GM12874 (cell line): ENCODE results near the gene LHX4.

Experiments used
- TF ChIP-seq, protein P1 (sequence below): IDR thresholded peaks from 2 replicates; pipeline ENCODE4 v1.5.1; 2011; ENCODE audit warnings: low read depth, mild to moderate bottlenecking, control low read depth, low read length, moderate library complexity; ENCODE audit not compliant: insufficient read depth

Gene LHX4

DNA sequence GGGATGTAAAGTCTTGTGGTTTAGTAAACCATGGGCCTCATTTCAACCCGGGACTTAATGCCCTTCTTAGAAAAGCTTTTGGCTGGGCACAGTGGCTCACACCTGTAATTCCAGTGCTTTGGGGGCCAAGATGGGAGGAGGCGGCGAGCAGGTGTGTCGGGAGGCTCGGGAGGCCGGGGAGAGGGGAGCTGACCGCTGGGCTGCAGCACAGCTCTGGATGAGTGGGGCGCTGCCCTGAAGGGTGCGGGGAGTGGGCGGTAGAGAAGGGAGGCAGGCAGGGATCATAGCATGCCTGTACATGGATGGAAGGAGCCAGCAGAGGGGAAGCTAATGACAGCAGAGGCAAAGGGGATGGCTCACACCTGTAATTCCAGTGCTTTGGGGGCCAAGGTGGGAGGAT, 31.0 kb downstream of the LHX4 start:
- TF ChIP-seq, protein P1, sequence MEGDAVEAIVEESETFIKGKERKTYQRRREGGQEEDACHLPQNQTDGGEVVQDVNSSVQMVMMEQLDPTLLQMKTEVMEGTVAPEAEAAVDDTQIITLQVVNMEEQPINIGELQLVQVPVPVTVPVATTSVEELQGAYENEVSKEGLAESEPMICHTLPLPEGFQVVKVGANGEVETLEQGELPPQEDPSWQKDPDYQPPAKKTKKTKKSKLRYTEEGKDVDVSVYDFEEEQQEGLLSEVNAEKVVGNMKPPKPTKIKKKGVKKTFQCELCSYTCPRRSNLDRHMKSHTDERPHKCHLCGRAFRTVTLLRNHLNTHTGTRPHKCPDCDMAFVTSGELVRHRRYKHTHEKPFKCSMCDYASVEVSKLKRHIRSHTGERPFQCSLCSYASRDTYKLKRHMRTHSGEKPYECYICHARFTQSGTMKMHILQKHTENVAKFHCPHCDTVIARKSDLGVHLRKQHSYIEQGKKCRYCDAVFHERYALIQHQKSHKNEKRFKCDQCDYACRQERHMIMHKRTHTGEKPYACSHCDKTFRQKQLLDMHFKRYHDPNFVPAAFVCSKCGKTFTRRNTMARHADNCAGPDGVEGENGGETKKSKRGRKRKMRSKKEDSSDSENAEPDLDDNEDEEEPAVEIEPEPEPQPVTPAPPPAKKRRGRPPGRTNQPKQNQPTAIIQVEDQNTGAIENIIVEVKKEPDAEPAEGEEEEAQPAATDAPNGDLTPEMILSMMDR = no peak

DNA sequence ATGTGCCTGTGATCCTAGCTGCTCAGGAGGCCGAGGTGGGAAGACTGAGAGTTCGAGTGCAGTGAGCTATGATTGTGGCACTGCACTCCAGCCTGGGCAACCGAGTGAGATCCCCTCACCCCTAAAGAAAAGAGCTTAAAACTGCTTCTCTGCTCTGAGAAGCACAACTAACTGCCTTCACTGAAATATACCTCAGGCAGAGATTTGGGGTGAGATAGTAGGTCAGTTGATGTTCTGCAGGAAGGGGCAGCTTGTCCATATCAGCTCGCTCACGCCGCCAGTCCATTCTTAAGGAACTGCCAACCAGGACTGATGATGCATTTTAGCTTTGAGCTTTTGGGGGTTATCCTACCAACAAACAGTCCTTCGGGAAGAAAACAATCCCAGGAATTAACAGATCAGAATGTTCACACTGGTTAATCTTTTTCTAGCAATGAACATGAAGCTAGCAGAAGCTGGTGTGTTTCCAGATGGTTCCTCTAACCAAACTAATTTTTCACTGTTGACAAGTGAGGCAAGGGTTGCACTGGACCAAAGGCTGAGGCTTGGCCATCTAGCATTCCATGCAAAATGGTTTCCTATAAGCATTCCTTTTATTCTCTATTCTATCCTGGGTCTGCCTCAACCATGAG, 31.6 kb downstream of the LHX4 start:
- TF ChIP-seq, protein P1 = no peak

DNA sequence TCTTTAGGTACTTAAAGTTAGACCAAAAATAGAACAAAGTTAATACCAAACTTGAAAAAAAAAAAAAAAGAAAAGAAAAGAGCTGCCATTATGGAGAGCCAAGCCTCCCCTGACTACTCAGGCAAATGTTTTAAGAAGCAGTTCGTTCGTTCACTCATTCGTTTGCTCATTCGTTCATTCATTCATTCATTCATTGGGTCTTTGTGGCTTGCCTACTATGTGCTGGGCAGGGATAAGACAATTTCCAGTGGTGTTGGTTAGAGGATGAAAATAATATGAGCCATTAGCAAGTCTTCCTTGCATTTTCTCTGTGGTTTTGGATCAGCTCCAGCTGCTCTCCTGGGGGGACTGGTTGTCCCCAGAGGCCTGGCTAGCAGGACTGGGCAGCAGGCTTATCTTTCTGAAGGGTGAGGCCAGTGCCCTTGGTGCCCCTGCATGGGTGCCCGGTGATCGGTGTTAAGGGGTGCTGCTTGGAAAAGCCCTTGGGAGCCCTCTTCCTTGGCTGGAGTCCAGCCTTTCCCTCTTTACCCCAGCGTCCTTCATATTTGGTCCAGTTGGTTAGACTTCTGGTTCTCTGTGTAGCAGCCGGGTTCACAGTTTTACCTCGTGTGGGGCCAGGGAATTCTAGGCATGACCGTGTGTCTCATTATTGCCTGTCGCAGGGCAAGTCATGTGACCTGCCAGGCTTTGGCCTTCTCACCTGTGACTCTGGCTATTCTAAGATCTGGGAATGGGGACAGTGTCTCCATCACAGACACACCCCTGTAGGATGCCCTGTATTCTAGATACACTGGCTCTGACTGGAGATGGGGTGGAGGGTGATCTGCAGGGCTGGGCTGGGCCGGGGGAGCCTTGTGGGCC, 32.8 kb downstream of the LHX4 start:
- TF ChIP-seq, protein P1 = no peak

DNA sequence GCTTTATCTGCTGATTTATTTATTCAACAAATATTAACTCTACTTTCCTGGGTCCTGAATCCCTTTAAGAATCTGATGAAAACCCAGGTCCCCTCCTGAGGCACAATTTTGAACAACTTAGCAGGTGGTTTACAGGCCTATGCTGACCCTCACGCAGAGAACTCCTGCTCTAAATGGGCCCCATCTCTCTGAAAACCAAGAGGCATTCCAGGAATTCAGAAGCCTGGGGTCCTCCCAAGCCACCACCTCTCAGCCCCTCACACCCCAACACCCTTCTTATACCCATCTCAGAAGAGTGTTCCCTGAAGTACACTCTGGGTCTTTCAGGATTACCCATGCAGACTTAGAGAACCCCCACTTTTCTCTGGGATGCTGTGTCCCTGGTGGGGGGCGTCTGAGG, 34.5 kb downstream of the LHX4 start:
- TF ChIP-seq, protein P1 = no peak

DNA sequence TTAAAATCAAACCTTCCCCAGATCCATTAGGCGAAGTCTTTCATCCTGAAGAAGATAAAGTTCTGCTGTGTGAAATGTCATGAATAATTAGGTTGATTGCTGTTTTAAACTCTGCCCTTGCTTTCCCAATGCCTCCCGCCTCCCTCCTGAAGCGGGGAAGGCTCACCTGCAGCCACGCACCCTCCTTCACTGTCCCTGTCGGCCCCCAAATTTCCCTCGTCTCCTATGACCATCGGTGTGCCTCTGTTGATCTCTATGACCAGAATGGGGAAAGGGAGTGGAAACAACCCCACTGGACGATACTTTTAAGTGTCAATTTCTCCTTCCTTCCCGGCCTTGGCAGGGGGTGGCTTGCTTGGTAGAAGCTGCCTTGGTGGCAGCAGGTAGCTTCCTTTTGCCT, 35.1 kb downstream of the LHX4 start:
- TF ChIP-seq, protein P1 = no peak

DNA sequence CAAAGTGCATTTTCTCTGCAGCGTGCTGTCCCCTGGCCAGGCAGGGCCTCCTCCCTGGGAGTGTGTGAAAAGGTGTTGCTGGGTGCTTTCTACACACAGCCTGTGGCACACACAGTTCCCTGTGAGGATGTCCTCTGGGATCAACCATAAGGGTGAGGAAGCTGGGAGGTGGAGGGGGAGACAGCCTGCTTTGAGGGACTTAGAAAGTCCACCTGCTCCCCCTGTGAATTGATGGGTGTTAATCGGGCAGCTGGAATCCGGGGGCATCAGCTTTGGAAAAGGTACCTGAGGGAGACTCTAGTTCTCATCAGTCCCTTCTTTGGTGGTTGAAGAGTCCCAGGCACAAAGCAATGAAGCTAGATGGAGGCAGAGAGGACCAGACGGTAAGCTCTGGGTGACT, 35.8 kb downstream of the LHX4 start:
- TF ChIP-seq, protein P1 = no peak

DNA sequence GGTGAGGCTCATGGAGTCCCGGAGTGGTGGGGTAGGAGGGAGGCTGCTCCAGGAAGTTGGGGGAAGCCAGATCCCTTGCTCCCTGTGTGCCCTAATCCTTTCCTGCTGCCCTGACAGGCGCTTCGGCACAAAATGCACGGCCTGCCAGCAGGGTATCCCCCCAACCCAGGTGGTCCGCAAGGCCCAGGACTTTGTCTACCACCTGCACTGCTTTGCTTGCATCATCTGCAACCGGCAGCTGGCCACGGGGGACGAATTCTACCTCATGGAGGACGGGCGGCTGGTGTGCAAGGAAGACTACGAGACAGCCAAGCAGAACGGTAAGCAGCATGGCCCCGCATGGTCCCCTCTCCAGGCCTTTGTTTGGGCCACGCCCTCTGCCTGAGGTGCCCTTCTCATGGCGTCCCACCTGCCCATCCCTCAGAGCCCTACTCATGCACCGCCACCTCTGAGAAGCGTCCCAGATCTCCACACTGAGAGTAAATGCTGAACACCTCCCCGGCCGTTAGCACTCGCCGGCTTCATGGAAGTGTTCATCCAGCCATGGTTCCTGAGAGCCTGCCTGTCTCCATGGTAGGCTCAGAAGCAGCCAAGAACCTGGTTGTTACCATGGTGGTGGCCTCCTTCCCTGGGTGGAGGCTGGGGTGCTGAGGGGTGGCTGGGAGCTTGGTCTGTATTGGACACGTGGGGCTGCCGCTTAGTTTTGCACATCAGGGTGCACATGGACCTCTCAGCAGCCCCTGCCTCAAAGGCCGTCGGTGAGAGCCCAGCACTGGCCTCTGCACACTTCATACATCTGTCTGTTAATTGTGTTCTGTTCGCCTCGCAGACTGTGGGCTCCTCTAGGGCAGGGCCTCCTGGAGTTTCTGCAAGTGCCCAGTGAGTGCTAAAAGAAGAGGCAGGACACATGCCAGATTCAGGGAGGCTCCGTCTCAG, 36.5 kb downstream of the LHX4 start:
- TF ChIP-seq, protein P1 = no peak
